ENCODE results near the gene SIRPG. TPM values are rescaled to one million over a fixed set of nuclear protein-coding genes. Genes with fewer than 3 reads are reported as not detected.

SIRPG gene
- total RNA-seq, 1 experiment from 2014 or later: not detected

DNA sequence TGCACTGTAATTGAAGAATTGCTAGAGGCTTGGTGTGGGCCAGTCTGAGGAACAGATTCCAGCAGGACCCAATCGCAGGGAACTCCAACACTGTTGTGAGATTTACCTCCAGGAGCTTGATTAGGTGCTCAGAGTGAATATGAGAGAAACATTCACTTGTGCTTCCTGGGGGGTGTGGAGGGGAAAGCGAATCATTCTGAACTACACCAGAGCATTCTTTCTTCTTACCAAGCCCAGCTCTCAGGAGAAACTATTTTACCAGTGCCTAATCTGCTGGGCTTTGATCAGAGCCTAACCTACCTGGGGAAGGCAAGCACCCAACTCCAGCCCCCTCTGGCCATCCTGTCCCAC, 30.4 kb downstream of the SIRPG start:
- H2BK15ac ChIP-seq (ENCODE audit: low read depth, low read length): no peak overlapping the region
- H3K27me3 Mint-ChIP-seq (ENCODE audit: low read depth): peaks cover 24% of the 10 kb centered on the region
- H4K20me1 ChIP-seq (ENCODE audit: control insufficient read depth, insufficient read depth, insufficient read length): no peaks in the 10 kb centered on the region
- no peak overlapping the region for H2BK5ac ChIP-seq (ENCODE audit: insufficient read length, low read length)
- no peaks in the 10 kb centered on the region; the same call in 1 of the 2 replicates for H3K27me3 ChIP-seq (ENCODE audit: insufficient read depth, low read length)
- H2AK5ac ChIP-seq (ENCODE audit: insufficient read length, low read length): no peak overlapping the region
- H3K18ac ChIP-seq (ENCODE audit: insufficient read length, low read depth, low read length): no peak overlapping the region
- no peak overlapping the region for H3K4me2 ChIP-seq (ENCODE audit: insufficient read depth, insufficient read length, low read length)
- H3K14ac ChIP-seq (ENCODE audit: insufficient read depth, low read length): no peak overlapping the region
- DNase-seq: no peak
- H3K9me3 ChIP-seq (ENCODE audit: control insufficient read depth, low read depth, low read length): no peaks in the 10 kb centered on the region
- no peak overlapping the region for H3K27ac ChIP-seq (ENCODE audit: insufficient read length, low read depth, low read length)
- no peaks in the 10 kb centered on the region for H3K79me2 ChIP-seq (ENCODE audit: insufficient read depth, low read length)
- H4K5ac ChIP-seq (ENCODE audit: insufficient read length, low read depth, low read length): no peak overlapping the region
- WGBS (ENCODE audit: extremely low coverage, insufficient read length, low lambda C conversion rate): no CpG with 5 or more reads among the region's 2 CpGs
- H2AFZ ChIP-seq (ENCODE audit: low read length): no peak overlapping the region
- H3K4me1 ChIP-seq (ENCODE audit: insufficient read depth, low read length): peaks cover 3% of the 10 kb centered on the region; the same call in 1 of the 2 replicates
- no peaks in the 10 kb centered on the region; a peak in 1 of 7 replicates for H3K36me3 Mint-ChIP-seq (ENCODE audit: insufficient read depth in 1 of 3, low read depth in 3 of 3)
- H2BK20ac ChIP-seq (ENCODE audit: low read depth, low read length, poor library complexity, severe bottlenecking): no peak overlapping the region
- no peak overlapping the region for H2BK12ac ChIP-seq (ENCODE audit: insufficient read length, low read depth, low read length)
- no peak overlapping the region for H3K23ac ChIP-seq (ENCODE audit: insufficient read length, low read depth, low read length)
- no peaks in the 10 kb centered on the region for H3K9me3 Mint-ChIP-seq
- no peak overlapping the region for H3K4me3 Mint-ChIP-seq
- H3K9ac ChIP-seq (ENCODE audit: extremely low read depth, insufficient read length, low read length): no peak overlapping the region
- H3K79me1 ChIP-seq (ENCODE audit: insufficient read depth, low read depth, low read length, poor library complexity, severe bottlenecking): no peaks in the 10 kb centered on the region
- no peak overlapping the region for H3K56ac ChIP-seq (ENCODE audit: insufficient read length, low read depth, low read length)
- H4K8ac ChIP-seq (replicated peaks; ENCODE audit: insufficient read length, low read depth, low read length): no peak overlapping the region
- H3K4ac ChIP-seq (ENCODE audit: low read depth, low read length): no peak overlapping the region
- H3K4me1 Mint-ChIP-seq: peaks cover 15 to 16% of the 10 kb centered on the region in 2 experiments
- no peak overlapping the region for H3T11ph ChIP-seq (ENCODE audit: low read length)
- H2BK120ac ChIP-seq (ENCODE audit: low read depth, low read length, poor library complexity, severe bottlenecking): no peak overlapping the region
- H3K27ac Mint-ChIP-seq: no peak overlapping the region
- no peak overlapping the region for H4K91ac ChIP-seq (ENCODE audit: insufficient read length, low read depth, low read length)
- TF ChIP-seq, protein P1, sequence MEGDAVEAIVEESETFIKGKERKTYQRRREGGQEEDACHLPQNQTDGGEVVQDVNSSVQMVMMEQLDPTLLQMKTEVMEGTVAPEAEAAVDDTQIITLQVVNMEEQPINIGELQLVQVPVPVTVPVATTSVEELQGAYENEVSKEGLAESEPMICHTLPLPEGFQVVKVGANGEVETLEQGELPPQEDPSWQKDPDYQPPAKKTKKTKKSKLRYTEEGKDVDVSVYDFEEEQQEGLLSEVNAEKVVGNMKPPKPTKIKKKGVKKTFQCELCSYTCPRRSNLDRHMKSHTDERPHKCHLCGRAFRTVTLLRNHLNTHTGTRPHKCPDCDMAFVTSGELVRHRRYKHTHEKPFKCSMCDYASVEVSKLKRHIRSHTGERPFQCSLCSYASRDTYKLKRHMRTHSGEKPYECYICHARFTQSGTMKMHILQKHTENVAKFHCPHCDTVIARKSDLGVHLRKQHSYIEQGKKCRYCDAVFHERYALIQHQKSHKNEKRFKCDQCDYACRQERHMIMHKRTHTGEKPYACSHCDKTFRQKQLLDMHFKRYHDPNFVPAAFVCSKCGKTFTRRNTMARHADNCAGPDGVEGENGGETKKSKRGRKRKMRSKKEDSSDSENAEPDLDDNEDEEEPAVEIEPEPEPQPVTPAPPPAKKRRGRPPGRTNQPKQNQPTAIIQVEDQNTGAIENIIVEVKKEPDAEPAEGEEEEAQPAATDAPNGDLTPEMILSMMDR (conservative IDR thresholded peaks at IDR 0.05): no peak
- no peaks in the 10 kb centered on the region for H3K23me2 ChIP-seq (ENCODE audit: insufficient read length, low read depth, low read length, poor library complexity, severe bottlenecking)

All from H9 (cell line).